Uterus (tissue), 4 donors: ENCODE results near the gene PAX2. TPM values are rescaled to one million over a fixed set of nuclear protein-coding genes. Genes with fewer than 3 reads are reported as not detected.

Experiments
- DNase-seq, 2 donors: peaks; one replicate each; pipeline ENCODE4 v3.0.0-alpha.2; 2019 to 2020
- H3K27ac ChIP-seq, 2 donors: fragments of 200-600 bp; sonication (generic); 1 replicate in 1 of 2; 2 replicates in 1 of 2; pipeline ENCODE4 v1.5.1; 2016 to 2018
- H3K27me3 ChIP-seq, 2 donors: fragments of 200-600 bp; sonication (generic); one replicate each; pipeline ENCODE4 v1.5.1; 2018 to 2019; ENCODE audit warnings: control low read depth in 1 of 2
- H3K36me3 ChIP-seq, 2 donors: fragments of 200-600 bp; sonication (generic); one replicate each; pipeline ENCODE4 v1.5.1; 2019; ENCODE audit warnings: control low read depth in 1 of 2
- H3K4me1 ChIP-seq, 2 donors: fragments of 200-600 bp; sonication (generic); one replicate each; pipeline ENCODE4 v1.5.1; 2018 to 2019; ENCODE audit warnings: control low read depth in 1 of 2
- H3K4me3 ChIP-seq, 2 donors: fragments of 200-600 bp; sonication (generic); 1 replicate in 1 of 2; 2 replicates in 1 of 2; pipeline ENCODE4 v1.5.1; 2018 to 2019; ENCODE audit warnings: mild to moderate bottlenecking in 1 of 2
- H3K9me3 ChIP-seq, 2 donors: fragments of 200-600 bp; sonication (generic); one replicate each; pipeline ENCODE4 v1.5.1; 2019; ENCODE audit warnings: control low read depth in 1 of 2
- POLR2A ChIP-seq, 2 donors: fragments of 450-650 bp; IDR thresholded peaks; one replicate each; pipeline ENCODE4 v1.6.1; 2016; ENCODE audit warnings: antibody characterized with exemption in 2 of 2, mild to moderate bottlenecking in 1 of 2, moderate library complexity in 1 of 2
- intact Hi-C: fragments of 100-400 bp; cut with DNase I; formaldehyde crosslinking; loops from one replicate; pipeline ENCODE4 v1.15.1; 2023; ENCODE audit warnings: low total_unique reads
- total RNA-seq, 4 donors: library from RNA; depleted of rRNA in 3 of 4; stranded (reverse); fragments of >200 nt in 3 of 4; gene quantifications; one replicate each; pipeline versions ENCODE4 v1.1.0 to v1.2.4, GENCODE V29; 2014 to 2023
- TF ChIP-seq, protein P1 (sequence below), 4 experiments: fragments of 200-600 bp in 2 of 4; fragments of 450-650 bp in 2 of 4; sonication (generic) in 2 of 4; IDR thresholded peaks; one replicate each; pipeline ENCODE4 v1.5.1; 2016 to 2019; ENCODE audit warnings: antibody characterized with exemption in 4 of 4, mild to moderate bottlenecking in 2 of 4, moderate library complexity in 1 of 4
- donor health status: DM: yes; HTN: yes; CAD: no.

Gene PAX2
- total RNA-seq, 4 donors from 2014 or later: 0.64 to 39.7 (median 21.3) TPM; not detected in 1

DNA sequence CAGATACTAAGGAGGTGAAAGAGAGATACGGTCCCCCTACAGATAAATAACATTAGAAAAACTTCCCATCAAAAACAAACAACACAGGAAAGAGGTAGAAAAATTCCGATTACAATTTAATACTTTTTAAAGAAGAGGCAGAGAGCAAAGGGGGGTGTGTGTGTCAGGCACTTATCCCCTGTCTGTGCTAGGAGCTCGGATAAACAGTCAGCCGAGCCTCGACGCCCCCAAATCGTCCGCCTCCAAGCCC lies 3.6 kb downstream of the PAX2 start:
- DNase-seq: no peak
- intact Hi-C loops: no loop called here
- peaks cover 0 to 30% of the 10 kb centered on the region in 2 donors for H3K4me1 ChIP-seq
- TF ChIP-seq POLR2A (IDR thresholded peaks at IDR 0.05): no peak
- TF ChIP-seq, protein P1, sequence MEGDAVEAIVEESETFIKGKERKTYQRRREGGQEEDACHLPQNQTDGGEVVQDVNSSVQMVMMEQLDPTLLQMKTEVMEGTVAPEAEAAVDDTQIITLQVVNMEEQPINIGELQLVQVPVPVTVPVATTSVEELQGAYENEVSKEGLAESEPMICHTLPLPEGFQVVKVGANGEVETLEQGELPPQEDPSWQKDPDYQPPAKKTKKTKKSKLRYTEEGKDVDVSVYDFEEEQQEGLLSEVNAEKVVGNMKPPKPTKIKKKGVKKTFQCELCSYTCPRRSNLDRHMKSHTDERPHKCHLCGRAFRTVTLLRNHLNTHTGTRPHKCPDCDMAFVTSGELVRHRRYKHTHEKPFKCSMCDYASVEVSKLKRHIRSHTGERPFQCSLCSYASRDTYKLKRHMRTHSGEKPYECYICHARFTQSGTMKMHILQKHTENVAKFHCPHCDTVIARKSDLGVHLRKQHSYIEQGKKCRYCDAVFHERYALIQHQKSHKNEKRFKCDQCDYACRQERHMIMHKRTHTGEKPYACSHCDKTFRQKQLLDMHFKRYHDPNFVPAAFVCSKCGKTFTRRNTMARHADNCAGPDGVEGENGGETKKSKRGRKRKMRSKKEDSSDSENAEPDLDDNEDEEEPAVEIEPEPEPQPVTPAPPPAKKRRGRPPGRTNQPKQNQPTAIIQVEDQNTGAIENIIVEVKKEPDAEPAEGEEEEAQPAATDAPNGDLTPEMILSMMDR (IDR thresholded peaks at IDR 0.05): no peak
- H3K27ac ChIP-seq: no peak overlapping the region
- no peak overlapping the region for H3K4me3 ChIP-seq
- H3K36me3 ChIP-seq: no peaks in the 10 kb centered on the region
- peaks cover 18 to 71% of the 10 kb centered on the region in 2 donors for H3K27me3 ChIP-seq
- no peaks in the 10 kb centered on the region for H3K9me3 ChIP-seq

DNA sequence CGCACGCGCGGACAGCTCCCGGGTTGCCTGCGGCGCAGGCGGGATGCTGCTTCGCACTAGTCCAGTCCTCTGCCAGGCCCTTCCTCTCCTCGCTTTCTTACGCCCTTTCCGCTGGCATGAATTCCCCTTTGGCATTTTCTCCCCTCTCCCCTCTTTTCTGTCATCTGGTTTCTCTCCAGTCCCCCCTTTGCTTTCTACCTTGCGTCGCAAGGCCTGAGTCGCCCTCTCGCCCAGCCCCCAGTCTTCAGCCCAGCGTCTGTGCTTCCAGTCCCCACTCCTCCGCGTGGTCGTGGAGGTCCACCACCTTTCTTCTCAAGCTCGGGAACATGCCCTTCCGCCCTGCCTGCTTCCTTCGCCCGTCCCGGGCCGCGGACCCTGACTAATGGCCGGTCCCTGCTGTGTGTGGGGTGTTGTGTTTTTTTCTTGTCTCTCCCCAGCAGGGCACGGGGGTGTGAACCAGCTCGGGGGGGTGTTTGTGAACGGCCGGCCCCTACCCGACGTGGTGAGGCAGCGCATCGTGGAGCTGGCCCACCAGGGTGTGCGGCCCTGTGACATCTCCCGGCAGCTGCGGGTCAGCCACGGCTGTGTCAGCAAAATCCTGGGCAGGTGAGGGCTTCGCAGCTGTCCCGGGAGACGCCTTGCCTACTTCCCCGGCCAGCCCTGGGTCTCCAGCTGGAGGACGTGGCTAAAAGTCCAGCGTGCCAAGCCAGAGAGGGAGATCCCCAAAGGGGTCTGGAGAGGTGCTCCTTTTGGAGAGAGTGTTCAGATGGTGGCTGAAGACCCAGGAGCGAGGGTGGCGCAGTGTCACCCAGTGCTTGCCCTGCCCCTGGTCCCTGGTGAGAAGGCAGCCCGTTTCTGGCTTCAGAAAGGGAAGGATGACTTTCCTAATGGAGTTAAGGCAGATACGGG lies 4.2 kb downstream of the PAX2 start:
- Histone ChIP-seq H3K9me3 (no peaks in the 10 kb centered on the region), H3K4me3 (no peak overlapping the region), H3K27me3 (peaks cover 15 to 65% of the 10 kb centered on the region in 2 donors), H3K36me3 (no peaks in the 10 kb centered on the region), H3K4me1 (peaks cover 0 to 24% of the 10 kb centered on the region in 2 donors), H3K27ac (no peak overlapping the region)
- intact Hi-C loops: no loop called here
- DNase-seq: no peak
- TF ChIP-seq, protein P1 (IDR thresholded peaks at IDR 0.05): no peak
- no peak for TF ChIP-seq POLR2A (IDR thresholded peaks at IDR 0.05)

DNA sequence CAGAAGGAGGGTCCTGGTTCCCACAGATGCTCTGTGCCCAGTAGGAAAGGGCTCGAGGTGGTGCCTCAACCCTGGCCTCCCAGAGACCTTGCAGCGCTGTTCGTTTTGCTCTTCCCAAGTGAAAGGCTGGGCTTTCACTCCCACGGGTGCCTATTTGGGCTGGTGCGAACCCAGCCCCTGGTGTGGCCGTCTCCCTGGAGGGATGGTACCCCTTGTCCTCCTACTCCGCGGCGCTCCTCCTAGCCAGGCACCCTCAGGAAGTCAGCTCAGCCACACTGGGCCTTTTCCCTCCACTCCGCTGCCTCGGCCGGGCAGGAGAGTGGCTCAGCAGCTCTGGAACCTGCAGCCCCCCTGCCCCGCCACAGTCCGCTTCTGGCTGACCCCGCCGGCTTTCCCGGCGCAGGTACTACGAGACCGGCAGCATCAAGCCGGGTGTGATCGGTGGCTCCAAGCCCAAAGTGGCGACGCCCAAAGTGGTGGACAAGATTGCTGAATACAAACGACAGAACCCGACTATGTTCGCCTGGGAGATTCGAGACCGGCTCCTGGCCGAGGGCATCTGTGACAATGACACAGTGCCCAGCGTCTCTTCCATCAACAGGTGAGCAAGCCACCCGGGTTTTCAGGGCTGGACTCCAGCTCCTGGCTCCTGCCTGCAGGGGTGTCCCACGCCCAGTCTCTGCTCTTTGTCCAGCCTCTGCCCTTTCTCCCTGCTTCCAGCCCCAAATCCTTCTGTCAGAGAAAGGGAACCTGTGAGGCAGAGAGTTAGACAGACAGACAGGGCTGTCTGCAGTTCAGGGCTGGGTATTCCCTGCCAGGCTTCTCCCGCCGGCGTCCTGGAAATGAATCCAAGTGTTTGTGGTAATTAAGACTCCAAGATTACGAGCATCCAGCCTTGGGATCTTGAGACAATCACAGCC lies 5.2 kb downstream of the PAX2 start:
- no peak for DNase-seq
- peaks cover 0 to 14% of the 10 kb centered on the region in 2 donors for H3K4me1 ChIP-seq
- no peak overlapping the region for H3K27ac ChIP-seq
- H3K4me3 ChIP-seq: no peak overlapping the region
- H3K36me3 ChIP-seq: no peaks in the 10 kb centered on the region
- intact Hi-C loops: no loop called here
- H3K27me3 ChIP-seq: peaks cover 6 to 57% of the 10 kb centered on the region in 2 donors
- no peak for TF ChIP-seq POLR2A (IDR thresholded peaks at IDR 0.05)
- H3K9me3 ChIP-seq: no peaks in the 10 kb centered on the region

DNA sequence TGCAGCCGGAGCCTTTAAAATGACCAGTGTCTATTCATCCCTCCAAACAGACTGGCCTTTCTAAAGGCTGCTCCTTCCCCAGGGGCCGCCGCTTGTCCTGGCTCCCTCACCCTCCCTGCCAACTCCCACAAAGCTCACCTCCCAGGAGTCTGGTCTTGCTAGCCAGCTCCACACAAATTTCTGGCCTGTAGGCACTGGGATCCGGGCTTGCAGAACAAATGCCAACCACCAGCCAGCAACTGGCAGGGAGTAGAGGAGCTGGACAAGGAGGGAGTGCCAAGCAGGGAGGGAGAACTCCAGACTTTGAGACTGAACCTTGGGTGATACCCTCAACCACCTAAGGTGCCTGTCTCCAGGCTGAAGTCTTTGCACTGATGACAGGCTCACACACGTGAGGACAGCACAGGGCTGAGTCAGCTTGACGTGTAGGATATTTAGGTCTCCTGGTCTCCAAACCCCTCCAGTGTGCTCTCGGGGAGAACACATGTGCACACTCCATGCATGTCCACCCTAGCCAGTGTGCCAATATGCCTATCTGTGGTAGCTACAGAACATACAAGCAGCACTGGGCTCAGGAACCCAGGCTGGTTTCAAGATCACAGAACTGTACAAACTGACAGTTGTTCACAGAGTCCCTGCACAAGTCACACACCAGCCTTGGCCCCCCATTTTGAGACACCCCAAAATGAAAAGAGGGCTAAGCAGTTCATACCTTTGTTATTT lies 6.0 kb downstream of the PAX2 start:
- intact Hi-C loops: no loop called here
- Histone ChIP-seq H3K9me3 (no peaks in the 10 kb centered on the region), H3K27me3 (peaks cover 6 to 53% of the 10 kb centered on the region in 2 donors)

DNA sequence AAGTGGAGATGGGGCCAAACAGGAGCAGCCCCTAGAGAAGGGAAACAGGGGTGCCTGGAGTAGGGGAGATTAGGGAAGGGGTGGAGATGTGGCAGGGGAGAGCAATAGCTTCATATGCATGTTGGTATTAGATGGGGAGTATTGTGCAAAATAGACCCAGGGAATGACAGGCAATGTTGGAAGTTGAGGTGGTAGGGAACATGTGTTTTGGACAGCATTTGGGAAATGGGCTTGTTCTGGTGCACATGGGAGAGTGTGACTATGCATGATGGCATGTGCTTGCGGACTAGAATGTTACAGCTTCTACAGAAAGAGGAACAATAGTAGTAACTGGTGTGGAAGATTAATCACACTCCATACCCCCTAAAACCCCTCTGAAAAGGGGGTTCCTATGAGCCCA lies 10.4 kb downstream of the PAX2 start:
- no peak for DNase-seq
- H3K27ac ChIP-seq: no peak overlapping the region
- no peaks in the 10 kb centered on the region for H3K9me3 ChIP-seq
- no peaks in the 10 kb centered on the region for H3K4me1 ChIP-seq
- TF ChIP-seq POLR2A (IDR thresholded peaks at IDR 0.05): no peak
- TF ChIP-seq, protein P1 (IDR thresholded peaks at IDR 0.05): no peak
- intact Hi-C loops: no loop called here
- H3K36me3 ChIP-seq: no peaks in the 10 kb centered on the region
- peaks cover 0 to 15% of the 10 kb centered on the region in 2 donors for H3K27me3 ChIP-seq
- H3K4me3 ChIP-seq: no peak overlapping the region

More for the DNA sequence above, 6.0 kb downstream of the PAX2 start:
- no peak for TF ChIP-seq POLR2A (IDR thresholded peaks at IDR 0.05)
- TF ChIP-seq, protein P1 (IDR thresholded peaks at IDR 0.05): no peak
- H3K36me3 ChIP-seq: no peaks in the 10 kb centered on the region
- no peak for DNase-seq
- no peak overlapping the region for H3K27ac ChIP-seq
- H3K4me3 ChIP-seq: no peak overlapping the region
- peaks cover 0 to 8% of the 10 kb centered on the region in 2 donors for H3K4me1 ChIP-seq
